Breast epithelium (tissue), 4 donors: ENCODE results near the gene UNK. TPM values are rescaled to one million over a fixed set of nuclear protein-coding genes. Genes with fewer than 3 reads are reported as not detected.

Experiments
- DNase-seq, 2 donors: peaks; one replicate each; pipeline ENCODE4 v3.0.0-alpha.2; 2019; ENCODE audit warnings: low spot score in 2 of 2
- H3K27ac ChIP-seq, 2 donors: fragments of 200-600 bp; sonication (generic) in 1 of 2; one replicate each; pipeline ENCODE4 v1.5.1; 2016 to 2019; ENCODE audit warnings: mild to moderate bottlenecking in 1 of 2
- H3K27me3 ChIP-seq, 2 donors: fragments of 200-600 bp; sonication (generic) in 1 of 2; one replicate each; pipeline versions ENCODE4 v1.5.1 to v1.6.0; 2017 to 2019; ENCODE audit warnings: control low read depth in 1 of 2, mild to moderate bottlenecking in 1 of 2
- H3K36me3 ChIP-seq: fragments of 200-600 bp; one replicate; pipeline ENCODE4 v1.5.1; 2019
- H3K4me1 ChIP-seq, 2 donors: fragments of 200-600 bp; sonication (generic); one replicate each; pipeline ENCODE4 v1.5.1; 2016 to 2019; ENCODE audit warnings: control low read depth in 1 of 2
- H3K4me3 ChIP-seq, 3 donors: fragments of 200-600 bp; sonication (generic); 1 replicate in 2 of 3; 2 replicates in 1 of 3; pipeline ENCODE4 v1.5.1; 2016 to 2019; ENCODE audit warnings: mild to moderate bottlenecking in 3 of 3, moderate library complexity in 2 of 3
- H3K9me3 ChIP-seq, 2 donors: fragments of 200-600 bp; sonication (generic) in 1 of 2; one replicate each; pipeline ENCODE4 v1.5.1; 2016 to 2019; ENCODE audit warnings: control low read depth in 1 of 2
- CTCF ChIP-seq, 3 donors: fragments of 450-650 bp; IDR thresholded peaks; one replicate each; pipeline ENCODE4 v1.5.1; 2016 to 2017; ENCODE audit warnings: antibody characterized with exemption in 3 of 3, mild to moderate bottlenecking in 3 of 3, moderate library complexity in 3 of 3
- POLR2A ChIP-seq: fragments of 450-650 bp; IDR thresholded peaks from one replicate; pipeline ENCODE4 v1.6.1; 2016; ENCODE audit warnings: antibody characterized with exemption, mild to moderate bottlenecking, moderate library complexity
- POLR2AphosphoS5 ChIP-seq, 3 donors: sonication (generic); formaldehyde crosslinking; IDR thresholded peaks; one replicate each; pipeline ENCODE4 v1.6.1; 2017; ENCODE audit warnings: antibody characterized with exemption in 3 of 3
- intact Hi-C: fragments of 100-400 bp; cut with DNase I; formaldehyde crosslinking; loops from one replicate; pipeline ENCODE4 v1.15.1; 2023; ENCODE audit warnings: low total_unique reads
- total RNA-seq, 3 donors: library from RNA; depleted of rRNA; stranded (reverse); fragments of >200 nt; gene quantifications; one replicate each; pipeline ENCODE4 v1.1.0, GENCODE V29; 2016

Gene UNK
- total RNA-seq, 3 donors from 2014 or later, result 18.7 to 43.3 (median 28.5) TPM

- no peaks in the 10 kb centered on the region for H3K27me3 ChIP-seq
- H3K36me3 ChIP-seq, result no peaks in the 10 kb centered on the region
- no peaks in the 10 kb centered on the region for H3K4me1 ChIP-seq
- TF ChIP-seq POLR2AphosphoS5 (IDR thresholded peaks at IDR 0.05) (no peak), POLR2A (no peak), CTCF (IDR thresholded peaks at IDR 0.05) (no peak)
- intact Hi-C loops, result no loop called here
- H3K4me3 ChIP-seq, result no peak overlapping the region
- H3K9me3 ChIP-seq, result no peaks in the 10 kb centered on the region
- peak in 1 of 2 donors; percentile 9 for DNase-seq
- H3K27ac ChIP-seq, result no peak overlapping the region
Observed at GRCh38 chr17:75769536-75769935, 15.1 kb upstream of the UNK start.

GRCh38 chr17:75771334-75772281, 13.0 kb upstream of the UNK start:
- TF ChIP-seq POLR2A (no peak), POLR2AphosphoS5 (IDR thresholded peaks at IDR 0.05) (no peak), CTCF (IDR thresholded peaks at IDR 0.05) (no peak)

GRCh38 chr17:75773121-75773807, 11.3 kb upstream of the UNK start:
- Histone ChIP-seq H3K9me3 (no peaks in the 10 kb centered on the region), H3K36me3 (no peaks in the 10 kb centered on the region), H3K4me3 (no peak overlapping the region), H3K27ac (peak overlapping the region in 1 of 2 donors; percentile 36), H3K4me1 (peaks cover 0 to 21% of the 10 kb centered on the region in 2 donors), H3K27me3 (no peaks in the 10 kb centered on the region)
- peak; percentile 19 to 43 for DNase-seq
- no peak for TF ChIP-seq CTCF (IDR thresholded peaks at IDR 0.05)
- TF ChIP-seq POLR2A, result no peak
- peak in 1 of 3 donors; percentile 9 for TF ChIP-seq POLR2AphosphoS5 (IDR thresholded peaks at IDR 0.05)
- intact Hi-C loops, result no loop called here

More at GRCh38 chr17:75771334-75772281, 13.0 kb upstream of the UNK start:
- Histone ChIP-seq H3K27ac (no peak overlapping the region), H3K4me3 (no peak overlapping the region), H3K4me1 (peaks cover 0 to 10% of the 10 kb centered on the region in 2 donors), H3K27me3 (no peaks in the 10 kb centered on the region), H3K9me3 (no peaks in the 10 kb centered on the region), H3K36me3 (no peaks in the 10 kb centered on the region)
- intact Hi-C loops, result no loop called here
- DNase-seq, result peak; percentile 18 to 45

- no peaks in the 10 kb centered on the region for H3K36me3 ChIP-seq
- H3K27me3 ChIP-seq, result no peaks in the 10 kb centered on the region
- H3K4me1 ChIP-seq, result peaks cover 0 to 21% of the 10 kb centered on the region in 2 donors
- peak; percentile 24 to 41 for DNase-seq
- intact Hi-C loops, result no loop called here
- TF ChIP-seq POLR2A (no peak), POLR2AphosphoS5 (IDR thresholded peaks at IDR 0.05) (peak in 1 of 3 donors; percentile 43), CTCF (IDR thresholded peaks at IDR 0.05) (peak in 1 of 3 donors; percentile 6)
- H3K4me3 ChIP-seq, result no peak overlapping the region
- H3K9me3 ChIP-seq, result no peaks in the 10 kb centered on the region
- peak overlapping the region; percentile 16 to 94 for H3K27ac ChIP-seq
Observed at GRCh38 chr17:75773808-75774470, 10.7 kb upstream of the UNK start.
